Hepatocyte (in vitro differentiated cells): ENCODE results near the gene SLC7A9. TPM values are rescaled to one million over a fixed set of nuclear protein-coding genes. Genes with fewer than 3 reads are reported as not detected.

Experiments used
- DNase-seq: peaks from one replicate; pipeline ENCODE4 v3.0.0-alpha.2; 2016; ENCODE audit warnings: low spot score
- H2AFZ ChIP-seq: fragments of 200-600 bp; sonication (generic); 2 replicates; pipeline ENCODE4 v1.6.0; 2016; ENCODE audit warnings: antibody characterized with exemption, mild to moderate bottlenecking
- H3K27ac ChIP-seq: fragments of 200-600 bp; sonication (generic); 2 replicates; pipeline ENCODE4 v1.5.1; 2016; ENCODE audit warnings: mild to moderate bottlenecking
- H3K27me3 ChIP-seq: fragments of 200-600 bp; sonication (generic); 2 replicates; pipeline ENCODE4 v1.6.1; 2016
- H3K36me3 ChIP-seq: fragments of 200-600 bp; sonication (generic); replicated peaks from 2 replicates; pipeline ENCODE4 v1.5.1; 2016; ENCODE audit warnings: low read depth; ENCODE audit not compliant: insufficient read depth
- H3K4me1 ChIP-seq: fragments of 200-600 bp; sonication (generic); 2 replicates; pipeline ENCODE4 v1.5.1; 2016; ENCODE audit warnings: mild to moderate bottlenecking, moderate library complexity; ENCODE audit not compliant: insufficient read depth
- H3K4me2 ChIP-seq: fragments of 200-600 bp; sonication (generic); 2 replicates; pipeline ENCODE4 v1.6.0; 2016
- H3K4me3 ChIP-seq: fragments of 200-600 bp; sonication (generic); 2 replicates; pipeline ENCODE4 v1.5.1; 2016; ENCODE audit warnings: mild to moderate bottlenecking
- H3K79me2 ChIP-seq: fragments of 200-600 bp; sonication (generic); 2 replicates; pipeline ENCODE4 v1.6.0; 2017; ENCODE audit warnings: mild to moderate bottlenecking
- H3K9me2 ChIP-seq: fragments of 200-600 bp; sonication (generic); replicated peaks from 2 replicates; pipeline ENCODE4 v1.6.0; 2017; ENCODE audit warnings: mild to moderate bottlenecking; ENCODE audit not compliant: insufficient read depth
- H3K9me3 ChIP-seq: fragments of 200-600 bp; sonication (generic); 2 replicates; pipeline ENCODE4 v1.5.1; 2016; ENCODE audit warnings: low read depth, mild to moderate bottlenecking
- H4K20me1 ChIP-seq: fragments of 200-600 bp; sonication (generic); 2 replicates; pipeline ENCODE4 v1.6.0; 2016; ENCODE audit warnings: mild to moderate bottlenecking; ENCODE audit not compliant: insufficient read depth, poor library complexity, severe bottlenecking
- EZH2 ChIP-seq: fragments of 200-600 bp; sonication (generic); IDR thresholded peaks from 2 replicates; pipeline ENCODE4 v1.6.1; 2016; ENCODE audit warnings: antibody characterized with exemption, mild to moderate bottlenecking, borderline replicate concordance
- EZH2phosphoT487 ChIP-seq: fragments of 200-600 bp; sonication (generic); IDR thresholded peaks from one replicate; pipeline ENCODE4 v1.6.1; 2018; ENCODE audit warnings: antibody characterized with exemption, mild to moderate bottlenecking, low read depth, moderate library complexity; ENCODE audit not compliant: unreplicated experiment, severe bottlenecking
- WGBS: methylation state at CpG from one replicate; pipeline ENCODE4 v1.1.6; 2016; ENCODE audit warnings: low lambda C conversion rate; ENCODE audit errors: missing lambda C conversion rate; 5-methylcytosine and 5-hydroxymethylcytosine counted together
- polyA plus RNA-seq: library from polyadenylated mRNA; unstranded; fragments of >200 nt; fragmentation: Nextera tagmentation; extraction: Ambion mirVana; gene quantifications from 2 replicates; pipeline ENCODE4 v1.2.1, GENCODE V29; 2016
- total RNA-seq: library from RNA; depleted of rRNA; stranded (reverse); fragments of >200 nt; gene quantifications from 2 replicates; pipeline ENCODE4 v1.2.3, GENCODE V29; 2014
- TF ChIP-seq, protein P1 (sequence below): fragments of 200-600 bp; sonication (generic); IDR thresholded peaks from 2 replicates; pipeline ENCODE4 v1.5.1; 2016; ENCODE audit warnings: antibody characterized with exemption, mild to moderate bottlenecking; ENCODE audit not compliant: poor library complexity

Gene SLC7A9
- total and polyA plus RNA-seq, 2 experiments from 2014 or later = 7.6 to 9.6 TPM

DNA sequence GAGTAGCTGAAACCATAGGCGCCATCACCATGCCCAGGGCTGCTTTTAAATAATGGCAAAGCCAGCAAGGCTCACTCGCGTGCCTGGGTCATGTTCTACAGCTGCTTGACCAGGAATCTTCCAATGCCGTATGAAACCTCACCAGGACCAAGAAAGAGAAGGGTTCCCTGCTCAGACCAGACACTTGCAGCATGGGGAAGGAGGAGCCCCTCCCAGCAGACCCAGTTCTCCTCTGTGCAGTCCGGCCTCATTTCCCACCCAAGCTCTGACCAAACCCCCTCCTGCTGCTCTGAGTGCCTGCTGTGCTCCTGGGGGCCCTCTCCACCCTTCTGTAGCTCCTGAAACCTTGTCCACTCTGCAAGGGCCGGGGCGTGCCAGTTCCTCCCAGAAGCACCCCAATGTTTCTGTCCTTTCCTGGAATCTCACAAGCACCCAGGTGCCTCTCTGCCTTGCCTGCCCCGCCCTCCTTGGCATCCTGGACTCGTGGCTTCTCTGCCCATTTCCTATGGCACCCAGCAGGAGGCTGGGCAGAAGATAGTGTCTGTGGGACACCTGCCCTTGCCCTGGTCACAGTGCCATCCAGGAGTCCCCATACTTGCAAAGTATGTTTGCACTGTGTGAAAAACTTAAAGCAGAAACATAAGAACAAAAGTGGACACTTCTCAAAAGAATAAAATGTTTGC is 6.8 kb upstream of the SLC7A9 start:
- Histone ChIP-seq H3K4me1 (no peaks in the 10 kb centered on the region), H3K79me2 (no peaks in the 10 kb centered on the region), H3K4me3 (no peak overlapping the region), H3K4me2 (no peak overlapping the region), H3K27ac (no peak overlapping the region), H3K36me3 (no peaks in the 10 kb centered on the region), H3K27me3 (no peaks in the 10 kb centered on the region), H3K9me3 (no peaks in the 10 kb centered on the region), H3K9me2 (no peaks in the 10 kb centered on the region), H4K20me1 (no peaks in the 10 kb centered on the region), H2AFZ (no peak overlapping the region)
- no peak for DNase-seq
- no peak for TF ChIP-seq EZH2phosphoT487
- no peak for TF ChIP-seq EZH2
- TF ChIP-seq, protein P1, sequence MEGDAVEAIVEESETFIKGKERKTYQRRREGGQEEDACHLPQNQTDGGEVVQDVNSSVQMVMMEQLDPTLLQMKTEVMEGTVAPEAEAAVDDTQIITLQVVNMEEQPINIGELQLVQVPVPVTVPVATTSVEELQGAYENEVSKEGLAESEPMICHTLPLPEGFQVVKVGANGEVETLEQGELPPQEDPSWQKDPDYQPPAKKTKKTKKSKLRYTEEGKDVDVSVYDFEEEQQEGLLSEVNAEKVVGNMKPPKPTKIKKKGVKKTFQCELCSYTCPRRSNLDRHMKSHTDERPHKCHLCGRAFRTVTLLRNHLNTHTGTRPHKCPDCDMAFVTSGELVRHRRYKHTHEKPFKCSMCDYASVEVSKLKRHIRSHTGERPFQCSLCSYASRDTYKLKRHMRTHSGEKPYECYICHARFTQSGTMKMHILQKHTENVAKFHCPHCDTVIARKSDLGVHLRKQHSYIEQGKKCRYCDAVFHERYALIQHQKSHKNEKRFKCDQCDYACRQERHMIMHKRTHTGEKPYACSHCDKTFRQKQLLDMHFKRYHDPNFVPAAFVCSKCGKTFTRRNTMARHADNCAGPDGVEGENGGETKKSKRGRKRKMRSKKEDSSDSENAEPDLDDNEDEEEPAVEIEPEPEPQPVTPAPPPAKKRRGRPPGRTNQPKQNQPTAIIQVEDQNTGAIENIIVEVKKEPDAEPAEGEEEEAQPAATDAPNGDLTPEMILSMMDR = no peak
- WGBS = 92% methylated on average over 9 of the region's 9 CpGs

GRCh38 chr19:32875428-32875827 is 5.9 kb upstream of the SLC7A9 start:
- Histone ChIP-seq H3K79me2 (no peaks in the 10 kb centered on the region), H3K4me1 (peaks cover 2% of the 10 kb centered on the region), H3K27me3 (no peaks in the 10 kb centered on the region), H4K20me1 (no peaks in the 10 kb centered on the region), H3K4me3 (no peak overlapping the region), H2AFZ (no peak overlapping the region), H3K9me3 (no peaks in the 10 kb centered on the region), H3K4me2 (no peak overlapping the region), H3K9me2 (no peaks in the 10 kb centered on the region), H3K36me3 (no peaks in the 10 kb centered on the region), H3K27ac (no peak overlapping the region)
- no peak for DNase-seq
- TF ChIP-seq, protein P1 = no peak
- no peak for TF ChIP-seq EZH2phosphoT487
- no peak for TF ChIP-seq EZH2
- WGBS = 78% methylated on average over 7 of the region's 7 CpGs

GRCh38 chr19:32874605-32875004 is 5.0 kb upstream of the SLC7A9 start:
- Histone ChIP-seq H3K27me3 (no peaks in the 10 kb centered on the region), H3K4me2 (no peak overlapping the region), H2AFZ (no peak overlapping the region), H3K36me3 (no peaks in the 10 kb centered on the region), H3K9me3 (no peaks in the 10 kb centered on the region), H3K79me2 (no peaks in the 10 kb centered on the region), H4K20me1 (no peaks in the 10 kb centered on the region), H3K4me3 (no peak overlapping the region), H3K27ac (no peak overlapping the region), H3K9me2 (no peaks in the 10 kb centered on the region), H3K4me1 (peaks cover 6% of the 10 kb centered on the region)
- TF ChIP-seq EZH2phosphoT487 = no peak
- TF ChIP-seq, protein P1 = no peak
- no peak for TF ChIP-seq EZH2
- WGBS = 92% methylated on average over 9 of the region's 9 CpGs
- no peak for DNase-seq
